Fibroblast of villous mesenchyme (primary cell): ENCODE results near the gene AXDND1. TPM values are rescaled to one million over a fixed set of nuclear protein-coding genes. Genes with fewer than 3 reads are reported as not detected.
"Not testable (repeated sequence)": the region's sequence is repeated elsewhere in the genome, so short reads cannot be mapped to it uniquely, and the experiment has no call there.

ENCODE experiments used
- DNase-seq: peaks from one replicate; pipeline ENCODE4 v3.0.0-alpha.2; 2010; ENCODE audit warnings: low read depth
- H3K4me3 ChIP-seq: 2 replicates; pipeline ENCODE4 v1.5.1; 2011; ENCODE audit warnings: low read depth, mild to moderate bottlenecking, low read length
- CTCF ChIP-seq: IDR thresholded peaks from 2 replicates; pipeline ENCODE4 v1.5.1; 2012; ENCODE audit warnings: low read depth, mild to moderate bottlenecking, low read length; ENCODE audit not compliant: insufficient read depth
- total RNA-seq: library from RNA; depleted of rRNA; stranded (reverse); fragments of >200 nt; gene quantifications from 2 replicates; pipeline ENCODE4 v1.2.3, GENCODE V29; 2012

AXDND1 gene
- total RNA-seq, 1 donor, result not detected

GRCh38 chr1:179440971-179441370, 75.2 kb downstream of the AXDND1 start:
- DNase-seq, result no peak
- H3K4me3 ChIP-seq, result no peak overlapping the region
- TF ChIP-seq CTCF, result no peak

DNA sequence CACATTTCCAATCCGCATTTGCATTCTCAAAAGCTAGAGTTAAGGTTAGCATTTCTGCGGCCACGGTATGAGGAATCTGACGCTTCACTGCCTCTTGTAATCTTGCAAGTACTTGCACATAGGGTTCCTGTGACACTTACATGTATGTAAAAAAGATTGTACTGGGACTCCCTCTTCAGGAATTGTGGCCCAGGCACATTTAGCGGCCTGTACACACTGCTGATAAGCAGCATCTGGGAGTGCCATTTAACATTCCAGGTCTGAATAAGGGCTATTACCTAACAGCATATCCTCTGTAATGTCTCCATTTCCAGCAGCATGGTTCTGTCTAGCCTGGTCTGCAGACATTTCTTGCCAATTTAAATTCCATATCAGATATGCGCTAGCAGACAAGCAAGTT, 75.7 kb downstream of the AXDND1 start:
- no peak overlapping the region for H3K4me3 ChIP-seq
- TF ChIP-seq CTCF, result no peak
- DNase-seq, result no peak

DNA sequence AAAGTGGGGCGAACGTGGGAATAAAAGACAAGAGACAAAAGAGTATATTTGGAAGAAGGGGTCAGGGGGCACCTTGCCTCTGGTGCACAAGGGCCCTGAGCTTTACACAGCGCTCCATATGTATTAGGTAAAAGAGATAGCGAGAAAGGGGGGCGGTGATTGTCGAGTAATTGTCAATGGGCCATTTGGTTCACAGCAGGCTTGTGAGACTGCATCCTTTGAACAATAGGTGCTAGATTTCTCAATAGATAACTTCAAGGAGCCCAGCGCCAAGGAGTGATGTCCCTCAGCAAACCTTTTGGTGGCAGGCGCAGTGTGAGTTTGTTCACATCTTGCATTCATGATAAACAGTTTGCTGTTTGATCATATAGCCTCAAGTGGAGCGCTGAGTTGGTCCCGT, 77.1 kb downstream of the AXDND1 start:
- not testable (repeated sequence) for H3K4me3 ChIP-seq, DNase-seq

DNA sequence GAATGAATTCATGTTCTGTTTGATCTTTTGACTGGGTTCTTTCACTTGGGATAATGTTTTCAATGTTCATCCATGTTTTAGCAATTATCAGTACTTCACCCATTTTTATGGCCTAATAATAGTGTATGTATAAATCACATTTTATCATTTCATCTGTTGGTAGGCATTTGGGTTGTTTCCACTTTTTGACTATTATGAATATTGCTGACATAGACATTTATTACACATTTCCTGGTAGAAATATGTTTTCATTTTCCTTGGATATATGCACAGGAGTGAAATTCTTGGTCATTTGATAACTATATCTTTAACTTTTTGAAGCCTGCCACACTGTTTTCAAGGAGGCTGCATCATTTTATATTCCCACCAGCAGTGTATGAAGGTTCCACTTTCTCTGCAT, 79.8 kb downstream of the AXDND1 start:
- DNase-seq, result no peak
- no peak overlapping the region for H3K4me3 ChIP-seq
- no peak for TF ChIP-seq CTCF

DNA sequence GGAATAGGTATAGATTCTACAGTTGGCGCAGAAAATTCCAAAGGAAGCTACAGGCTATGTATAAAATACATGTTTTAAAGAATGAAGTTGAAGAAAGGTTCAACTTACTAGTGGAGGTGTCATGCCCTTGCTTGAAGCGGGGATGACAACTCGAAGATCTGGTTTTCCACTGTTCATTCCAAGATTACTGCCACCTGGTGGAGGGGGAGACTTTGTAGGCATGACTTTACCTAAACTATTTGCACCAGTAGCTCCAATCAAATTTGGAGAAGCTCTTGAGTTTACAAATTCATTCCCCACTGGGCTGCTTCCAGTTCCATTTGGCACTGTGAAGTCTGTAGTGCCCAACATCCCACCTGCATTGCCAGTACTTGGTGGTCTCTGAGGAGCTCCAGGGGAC, 81.7 kb downstream of the AXDND1 start:
- TF ChIP-seq CTCF, result peak; percentile 22
- DNase-seq, result peak; percentile 11
- H3K4me3 ChIP-seq, result no peak overlapping the region

GRCh38 chr1:179448437-179449149, 82.8 kb downstream of the AXDND1 start:
- H3K4me3 ChIP-seq, result no peak overlapping the region
- TF ChIP-seq CTCF, result no peak
- DNase-seq, result no peak

- DNase-seq, H3K4me3 ChIP-seq: not testable (repeated sequence)
These were observed 93.9 kb downstream of the AXDND1 start for GRCh38 chr1:179459606-179460206.

- not testable (repeated sequence) for DNase-seq, H3K4me3 ChIP-seq
These were observed 99.9 kb downstream of the AXDND1 start for GRCh38 chr1:179465661-179466060.
